Sigmoid colon (tissue), 7 donors: Measurements from ENCODE around the gene LINC00305. TPM values are rescaled to one million over a fixed set of nuclear protein-coding genes. Genes with fewer than 3 reads are reported as not detected.

ENCODE experiments used
- DNase-seq: peaks from one replicate; pipeline ENCODE4 v3.0.0-alpha.2; 2019
- H3K27ac ChIP-seq, 4 donors: fragments of 200-600 bp; sonication (generic); one replicate each; pipeline ENCODE4 v1.5.1; 2016 to 2019; ENCODE audit warnings: mild to moderate bottlenecking in 1 of 4
- H3K27me3 ChIP-seq, 3 donors: fragments of 200-600 bp; sonication (generic); one replicate each; pipeline ENCODE4 v1.5.1; 2019; ENCODE audit warnings: mild to moderate bottlenecking in 1 of 3
- H3K36me3 ChIP-seq, 4 donors: fragments of 200-600 bp; sonication (generic); one replicate each; pipeline ENCODE4 v1.5.1; 2016 to 2019
- H3K4me1 ChIP-seq, 4 donors: fragments of 200-600 bp; sonication (generic); one replicate each; pipeline ENCODE4 v1.5.1; 2017 to 2019
- H3K4me3 ChIP-seq, 4 donors: fragments of 200-600 bp; sonication (generic); one replicate each; pipeline ENCODE4 v1.5.1; 2017 to 2019; ENCODE audit warnings: mild to moderate bottlenecking in 2 of 4, moderate library complexity in 1 of 4
- H3K9me3 ChIP-seq, 4 donors: fragments of 200-600 bp in 3 of 4; sonication (generic) in 3 of 4; one replicate each; pipeline versions ENCODE4 v1.5.1 to v1.6.1; 2013 to 2019
- EP300 ChIP-seq, 4 donors: sonication (generic); formaldehyde crosslinking; IDR thresholded peaks; one replicate each; pipeline ENCODE4 v1.6.1; 2017; ENCODE audit warnings: antibody characterized with exemption in 4 of 4
- POLR2A ChIP-seq, 2 donors: fragments of 450-650 bp; IDR thresholded peaks; one replicate each; pipeline ENCODE4 v1.6.1; 2016; ENCODE audit warnings: antibody characterized with exemption in 2 of 2, mild to moderate bottlenecking in 2 of 2, moderate library complexity in 2 of 2
- POLR2AphosphoS5 ChIP-seq, 4 donors: sonication (generic); formaldehyde crosslinking; IDR thresholded peaks; one replicate each; pipeline ENCODE4 v1.6.1; 2017; ENCODE audit warnings: antibody characterized with exemption in 4 of 4
- WGBS, 2 donors: extraction: QIAGEN DNeasy Blood & Tissue Kit; methylation state at CpG; one replicate each; pipeline ENCODE4 v1.1.7; 2013; 5-methylcytosine and 5-hydroxymethylcytosine counted together
- intact Hi-C: fragments of 100-400 bp; cut with DNase I; formaldehyde crosslinking; loops from one replicate; pipeline ENCODE4 v1.15.1; 2023
- polyA plus RNA-seq, 3 donors: library from polyadenylated mRNA; stranded (reverse); fragments of 200-250 nt; gene quantifications; one replicate each; pipeline ENCODE4 v1.2.3, GENCODE V29; 2013
- total RNA-seq, 4 donors: library from RNA; depleted of rRNA; stranded (reverse); fragments of >200 nt; gene quantifications; one replicate each; pipeline ENCODE4 v1.1.0, GENCODE V29; 2016
- TF ChIP-seq, protein P1 (sequence below), 4 experiments: fragments of 450-650 bp in 3 of 4; fragments of 200-600 bp in 1 of 4; IDR thresholded peaks; one replicate each; pipeline ENCODE4 v1.5.1; 2016 to 2019; ENCODE audit warnings: antibody characterized with exemption in 4 of 4, mild to moderate bottlenecking in 3 of 4, moderate library complexity in 2 of 4
- donor health status: healthy with polysubstance abuse.
- donor health status: Bipolar disorder and iron deficiency.
- donor health status: healthy.

The LINC00305 gene
- total and polyA plus RNA-seq, 7 donors = not detected

DNA sequence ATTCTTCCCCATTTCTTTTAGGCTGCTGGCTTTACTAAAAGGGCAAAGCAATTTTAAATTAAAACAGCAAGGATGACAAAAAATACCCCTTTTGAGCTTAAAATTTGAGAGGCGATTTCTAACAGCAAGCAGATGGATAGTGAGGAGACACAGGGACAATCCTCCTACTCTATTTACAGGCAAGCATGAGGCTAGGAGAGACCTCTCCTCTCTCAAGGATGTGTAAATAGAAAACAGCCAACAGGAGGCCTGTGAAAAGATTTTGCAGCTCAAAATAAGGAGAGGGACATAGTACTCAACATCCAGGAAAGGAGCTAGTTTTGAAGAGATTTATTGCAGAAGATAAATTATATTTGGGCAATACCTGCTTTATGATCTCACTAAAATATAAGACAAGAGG, 53.8 kb downstream of the LINC00305 start:
- intact Hi-C loops = loop anchor here (10.0 kb wide), 1 partner anchor 1480 kb away; no protein-coding TSS in a partner anchor
- TF ChIP-seq EP300 (IDR thresholded peaks at IDR 0.05) (no peak), POLR2A (IDR thresholded peaks at IDR 0.05) (no peak), POLR2AphosphoS5 (IDR thresholded peaks at IDR 0.05) (no peak)
- TF ChIP-seq, protein P1, sequence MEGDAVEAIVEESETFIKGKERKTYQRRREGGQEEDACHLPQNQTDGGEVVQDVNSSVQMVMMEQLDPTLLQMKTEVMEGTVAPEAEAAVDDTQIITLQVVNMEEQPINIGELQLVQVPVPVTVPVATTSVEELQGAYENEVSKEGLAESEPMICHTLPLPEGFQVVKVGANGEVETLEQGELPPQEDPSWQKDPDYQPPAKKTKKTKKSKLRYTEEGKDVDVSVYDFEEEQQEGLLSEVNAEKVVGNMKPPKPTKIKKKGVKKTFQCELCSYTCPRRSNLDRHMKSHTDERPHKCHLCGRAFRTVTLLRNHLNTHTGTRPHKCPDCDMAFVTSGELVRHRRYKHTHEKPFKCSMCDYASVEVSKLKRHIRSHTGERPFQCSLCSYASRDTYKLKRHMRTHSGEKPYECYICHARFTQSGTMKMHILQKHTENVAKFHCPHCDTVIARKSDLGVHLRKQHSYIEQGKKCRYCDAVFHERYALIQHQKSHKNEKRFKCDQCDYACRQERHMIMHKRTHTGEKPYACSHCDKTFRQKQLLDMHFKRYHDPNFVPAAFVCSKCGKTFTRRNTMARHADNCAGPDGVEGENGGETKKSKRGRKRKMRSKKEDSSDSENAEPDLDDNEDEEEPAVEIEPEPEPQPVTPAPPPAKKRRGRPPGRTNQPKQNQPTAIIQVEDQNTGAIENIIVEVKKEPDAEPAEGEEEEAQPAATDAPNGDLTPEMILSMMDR (IDR thresholded peaks at IDR 0.05) = no peak
- no peak overlapping the region for H3K4me3 ChIP-seq
- DNase-seq = no peak
- 76 to 85% methylated on average over 1 of the region's 1 CpG for WGBS, 2 donors
- H3K4me1 ChIP-seq = no peaks in the 10 kb centered on the region
- H3K36me3 ChIP-seq = no peaks in the 10 kb centered on the region
- H3K9me3 ChIP-seq = no peaks in the 10 kb centered on the region
- no peaks in the 10 kb centered on the region for H3K27me3 ChIP-seq
- no peak overlapping the region for H3K27ac ChIP-seq

DNA sequence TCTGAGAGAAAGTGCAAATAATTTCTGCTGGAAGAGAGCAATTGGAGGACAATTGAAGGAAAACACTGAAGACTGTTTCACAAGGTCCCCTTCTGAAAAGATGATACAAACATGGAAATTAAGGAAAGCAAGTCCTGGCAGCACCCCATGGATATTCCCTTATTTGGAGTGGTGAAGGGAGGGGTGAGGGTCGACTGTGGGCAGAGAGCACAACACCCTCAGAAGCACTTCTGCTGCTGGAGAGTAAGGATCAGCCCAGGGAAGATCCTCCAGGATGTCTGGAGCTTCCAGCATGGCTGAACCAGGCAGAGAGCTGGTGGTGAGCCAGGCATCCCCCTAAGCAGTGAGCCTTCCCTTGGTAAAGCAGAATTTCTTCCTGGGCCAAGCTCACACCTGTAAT, 54.7 kb downstream of the LINC00305 start:
- Histone ChIP-seq H3K27ac (no peak overlapping the region), H3K27me3 (no peaks in the 10 kb centered on the region), H3K9me3 (no peaks in the 10 kb centered on the region), H3K4me1 (no peaks in the 10 kb centered on the region), H3K36me3 (no peaks in the 10 kb centered on the region), H3K4me3 (no peak overlapping the region)
- intact Hi-C loops = loop anchor here (10.0 kb wide), 1 partner anchor 1481 kb away; no protein-coding TSS in a partner anchor
- DNase-seq = no peak
- 0 to 31% methylated on average over 1 of the region's 1 CpG for WGBS, 2 donors
- TF ChIP-seq POLR2A (IDR thresholded peaks at IDR 0.05) = no peak
- TF ChIP-seq, protein P1 (IDR thresholded peaks at IDR 0.05) = no peak
- no peak for TF ChIP-seq EP300 (IDR thresholded peaks at IDR 0.05)
- TF ChIP-seq POLR2AphosphoS5 (IDR thresholded peaks at IDR 0.05) = no peak

DNA sequence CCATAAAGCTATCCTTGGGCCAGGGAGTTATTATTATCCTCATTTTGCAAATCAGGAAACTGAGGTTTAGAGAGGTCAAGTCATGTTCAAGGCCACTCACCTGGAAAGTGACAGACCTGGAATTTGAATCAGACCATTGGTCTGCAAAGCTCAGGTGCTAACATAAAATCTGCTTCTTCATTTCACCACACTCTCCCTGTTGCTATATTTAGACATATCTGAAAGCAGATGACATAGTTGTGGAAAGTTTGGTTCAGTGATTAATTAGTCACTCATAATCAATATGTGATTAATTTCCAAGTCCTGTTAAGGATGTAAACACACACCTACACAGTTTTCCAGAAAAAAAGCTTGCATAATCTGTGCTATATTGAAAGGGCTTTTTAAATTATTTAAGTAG, 57.4 kb downstream of the LINC00305 start:
- DNase-seq = no peak
- no peaks in the 10 kb centered on the region for H3K36me3 ChIP-seq
- no peak overlapping the region for H3K27ac ChIP-seq
- H3K4me3 ChIP-seq = no peak overlapping the region
- H3K4me1 ChIP-seq = no peaks in the 10 kb centered on the region
- no peak for TF ChIP-seq POLR2AphosphoS5 (IDR thresholded peaks at IDR 0.05)
- TF ChIP-seq EP300 (IDR thresholded peaks at IDR 0.05) = no peak
- TF ChIP-seq POLR2A (IDR thresholded peaks at IDR 0.05) = no peak
- TF ChIP-seq, protein P1 (IDR thresholded peaks at IDR 0.05) = no peak
- no peaks in the 10 kb centered on the region for H3K27me3 ChIP-seq
- intact Hi-C loops = loop anchor here (10.0 kb wide), 1 partner anchor 1483 kb away; no protein-coding TSS in a partner anchor
- no peaks in the 10 kb centered on the region for H3K9me3 ChIP-seq

DNA sequence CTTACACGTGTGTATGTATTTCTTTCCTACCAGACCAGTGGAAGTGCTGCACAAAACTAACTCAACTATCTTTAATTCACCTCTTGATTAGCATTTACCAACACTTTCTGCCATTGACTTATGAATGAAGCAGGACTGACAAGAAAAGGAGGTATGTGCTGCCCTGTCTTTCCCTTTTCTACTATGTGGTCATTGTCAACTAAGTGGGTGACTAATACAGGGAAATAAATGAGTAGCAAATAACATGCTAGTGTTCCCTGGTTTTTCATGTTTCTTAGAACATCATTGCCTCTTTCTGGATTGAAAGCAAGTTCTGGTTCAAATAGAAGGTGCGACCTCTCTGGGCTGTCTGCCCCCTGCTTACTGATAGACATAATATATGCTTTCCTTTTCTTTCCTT, 58.0 kb downstream of the LINC00305 start:
- H3K9me3 ChIP-seq = no peaks in the 10 kb centered on the region
- WGBS, 2 donors = 80 to 88% methylated on average over 2 of the region's 2 CpGs
- H3K27ac ChIP-seq = no peak overlapping the region
- H3K36me3 ChIP-seq = no peaks in the 10 kb centered on the region
- H3K27me3 ChIP-seq = no peaks in the 10 kb centered on the region
- H3K4me3 ChIP-seq = no peak overlapping the region
- no peaks in the 10 kb centered on the region for H3K4me1 ChIP-seq
- no peak for DNase-seq
- intact Hi-C loops = loop anchor here (10.0 kb wide), 1 partner anchor 1484 kb away; no protein-coding TSS in a partner anchor
- TF ChIP-seq EP300 (IDR thresholded peaks at IDR 0.05) = no peak
- no peak for TF ChIP-seq POLR2A (IDR thresholded peaks at IDR 0.05)
- no peak for TF ChIP-seq POLR2AphosphoS5 (IDR thresholded peaks at IDR 0.05)
- TF ChIP-seq, protein P1 (IDR thresholded peaks at IDR 0.05) = no peak

DNA sequence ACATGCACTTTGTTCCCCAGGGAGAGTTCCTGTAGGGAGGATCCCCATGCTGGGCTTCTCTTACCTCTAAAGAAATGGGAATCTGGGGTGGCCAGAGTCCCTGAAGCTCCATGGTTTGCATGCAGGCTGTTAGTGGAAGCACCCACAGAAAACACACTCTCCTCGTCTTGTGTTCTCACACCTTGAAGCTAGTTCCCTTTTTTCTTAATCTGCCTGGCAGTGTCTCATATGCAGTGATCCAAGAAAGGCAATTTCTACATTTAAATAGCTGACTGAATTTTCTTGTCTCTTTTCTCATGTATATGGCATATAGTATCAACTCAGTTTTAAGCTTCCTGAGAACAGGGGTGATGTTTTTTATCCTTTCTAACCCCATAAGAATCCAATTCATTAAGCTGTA, 65.0 kb downstream of the LINC00305 start:
- intact Hi-C loops = no loop called here
- Histone ChIP-seq H3K4me1 (no peaks in the 10 kb centered on the region), H3K4me3 (no peak overlapping the region), H3K9me3 (no peaks in the 10 kb centered on the region), H3K27ac (no peak overlapping the region), H3K36me3 (no peaks in the 10 kb centered on the region), H3K27me3 (no peaks in the 10 kb centered on the region)
- 71 to 84% methylated on average over 1 of the region's 1 CpG for WGBS, 2 donors
- no peak for DNase-seq
- no peak for TF ChIP-seq EP300 (IDR thresholded peaks at IDR 0.05)
- TF ChIP-seq POLR2AphosphoS5 (IDR thresholded peaks at IDR 0.05) = no peak
- TF ChIP-seq POLR2A (IDR thresholded peaks at IDR 0.05) = no peak
